Astrocyte (in vitro differentiated cells and primary cell): ENCODE data around the gene WDR35.

Source experiments
- EZH2 ChIP-seq: IDR thresholded peaks from 2 replicates; pipeline ENCODE4 v1.6.1; 2012; ENCODE audit warnings: mild to moderate bottlenecking, low read length, inconsistent platforms; ENCODE audit not compliant: insufficient read depth
- TF ChIP-seq, protein P1 (sequence below): IDR thresholded peaks from 2 replicates; pipeline ENCODE4 v1.5.1; 2011; ENCODE audit warnings: low read depth, mild to moderate bottlenecking, inconsistent platforms, low read length, moderate library complexity; ENCODE audit not compliant: insufficient read depth

DNA sequence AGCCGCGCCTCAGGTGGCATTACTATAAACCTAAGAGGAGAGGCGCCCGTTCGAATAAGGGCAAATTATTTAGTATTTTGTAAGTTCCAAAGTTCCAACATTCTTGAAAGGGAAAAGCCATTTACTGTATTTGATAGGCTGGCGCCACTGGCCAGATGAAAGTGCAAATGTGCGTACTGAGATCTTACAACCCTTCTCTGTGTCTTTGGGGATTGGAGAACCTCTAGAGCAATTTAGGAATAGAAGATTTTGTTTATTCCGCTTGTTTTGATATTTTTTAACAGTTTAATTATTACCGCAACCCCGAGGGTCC is 467 bp upstream of the WDR35 start:
- TF ChIP-seq, protein P1, sequence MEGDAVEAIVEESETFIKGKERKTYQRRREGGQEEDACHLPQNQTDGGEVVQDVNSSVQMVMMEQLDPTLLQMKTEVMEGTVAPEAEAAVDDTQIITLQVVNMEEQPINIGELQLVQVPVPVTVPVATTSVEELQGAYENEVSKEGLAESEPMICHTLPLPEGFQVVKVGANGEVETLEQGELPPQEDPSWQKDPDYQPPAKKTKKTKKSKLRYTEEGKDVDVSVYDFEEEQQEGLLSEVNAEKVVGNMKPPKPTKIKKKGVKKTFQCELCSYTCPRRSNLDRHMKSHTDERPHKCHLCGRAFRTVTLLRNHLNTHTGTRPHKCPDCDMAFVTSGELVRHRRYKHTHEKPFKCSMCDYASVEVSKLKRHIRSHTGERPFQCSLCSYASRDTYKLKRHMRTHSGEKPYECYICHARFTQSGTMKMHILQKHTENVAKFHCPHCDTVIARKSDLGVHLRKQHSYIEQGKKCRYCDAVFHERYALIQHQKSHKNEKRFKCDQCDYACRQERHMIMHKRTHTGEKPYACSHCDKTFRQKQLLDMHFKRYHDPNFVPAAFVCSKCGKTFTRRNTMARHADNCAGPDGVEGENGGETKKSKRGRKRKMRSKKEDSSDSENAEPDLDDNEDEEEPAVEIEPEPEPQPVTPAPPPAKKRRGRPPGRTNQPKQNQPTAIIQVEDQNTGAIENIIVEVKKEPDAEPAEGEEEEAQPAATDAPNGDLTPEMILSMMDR = no peak
- TF ChIP-seq EZH2 = no peak
